ENCODE data around the gene ABHD12.

GRCh38 chr20:25276533-25277050 is 114.0 kb downstream of the ABHD12 start:
- TF ChIP-seq CTCF (IDR thresholded peaks at IDR 0.05 in 4 of 5, conservative IDR thresholded peaks at IDR 0.05 in 1 of 5) (no peak), POLR2A (IDR thresholded peaks at IDR 0.05) (no peak)
